PC-3 (cell line): ENCODE data around the gene DNAJC1. TPM values are rescaled to one million over a fixed set of nuclear protein-coding genes. Genes with fewer than 3 reads are reported as not detected.

Source experiments
- ATAC-seq: fragments of 200-7000 bp; cut with Tn5 transposase; 2 replicates; pipeline ENCODE4 v1.9.1; 2020; ENCODE audit warnings: mild to moderate bottlenecking, moderate library complexity
- BruUV-seq: library from RNA; stranded (reverse); fragments of 400-500 nt; replicated peaks from 2 replicates; lab custom pipeline; 2021; lab: Mats Ljungman, UMichigan
- CTCF ChIA-PET: fragments of 300-600 bp; sonication (Branson Sonifier 250); formaldehyde crosslinking; loops from one replicate; lab custom pipeline; 2022; ENCODE audit warnings: antibody characterized with exemption; lab: Charles Lee
- POLR2A ChIA-PET: fragments of 300-600 bp; sonication (Branson Sonifier 250); formaldehyde crosslinking; loops from one replicate; lab custom pipeline; 2022; ENCODE audit warnings: antibody characterized with exemption; ENCODE audit not compliant: unreplicated experiment; lab: Charles Lee
- DNase-seq: peaks from one replicate; pipeline ENCODE4 v3.0.0-alpha.2; 2015
- H2AFZ ChIP-seq: fragments of 300-600 bp; sonication (generic); 2 replicates; pipeline ENCODE4 v1.6.0; 2016; ENCODE audit warnings: antibody characterized with exemption, low read length
- H3F3A ChIP-seq: fragments of 300-600 bp; sonication (generic); one replicate; pipeline ENCODE4 v1.6.0; 2017; ENCODE audit warnings: antibody characterized with exemption, low read length, control low read depth, mild to moderate bottlenecking; ENCODE audit not compliant: unreplicated experiment
- H3K27ac ChIP-seq: fragments of 300-600 bp; sonication (generic); 2 replicates; pipeline ENCODE4 v1.5.1; 2016; ENCODE audit warnings: mild to moderate bottlenecking, low read length
- H3K27me3 ChIP-seq: fragments of 300-600 bp; sonication (generic); 2 replicates; pipeline ENCODE4 v1.6.1; 2016; ENCODE audit warnings: low read length, mixed read lengths
- H3K36me3 ChIP-seq: fragments of 300-600 bp; sonication (generic); 2 replicates; pipeline ENCODE4 v1.6.1; 2016; ENCODE audit warnings: low read depth, mixed run types, low read length, mixed read lengths
- H3K4me1 ChIP-seq: fragments of 300-600 bp; sonication (generic); 2 replicates; pipeline ENCODE4 v1.5.1; 2016; ENCODE audit warnings: low read length; ENCODE audit not compliant: insufficient read depth
- H3K4me2 ChIP-seq: fragments of 300-600 bp; sonication (generic); 2 replicates; pipeline ENCODE4 v1.6.0; 2016; ENCODE audit warnings: low read length
- H3K4me3 ChIP-seq: fragments of 300-600 bp; sonication (generic); 2 replicates; pipeline ENCODE4 v1.5.1; 2016; ENCODE audit warnings: mild to moderate bottlenecking, low read length, mixed read lengths
- H3K79me2 ChIP-seq: fragments of 300-600 bp; sonication (generic); 2 replicates; pipeline ENCODE4 v1.6.1; 2017; ENCODE audit warnings: low read length, mixed read lengths
- H3K9ac ChIP-seq: fragments of 300-600 bp; sonication (generic); 2 replicates; pipeline ENCODE4 v1.6.0; 2016; ENCODE audit warnings: mild to moderate bottlenecking, low read length
- H3K9me2 ChIP-seq: fragments of 300-600 bp; sonication (generic); replicated peaks from 2 replicates; pipeline ENCODE4 v1.6.1; 2016; ENCODE audit warnings: mixed run types, low read length, mixed read lengths
- H3K9me3 ChIP-seq: fragments of 300-600 bp; sonication (generic); 2 replicates; pipeline ENCODE4 v1.6.1; 2016; ENCODE audit warnings: low read length, mixed read lengths
- H4K20me1 ChIP-seq: fragments of 300-600 bp; sonication (generic); 2 replicates; pipeline ENCODE4 v1.6.1; 2016; ENCODE audit warnings: low read length, mixed read lengths
- CTCF ChIP-seq: fragments of 300-600 bp; sonication (generic); conservative IDR thresholded peaks from 2 replicates; pipeline ENCODE4 v1.5.1; 2017; ENCODE audit warnings: antibody characterized with exemption, low read depth, mild to moderate bottlenecking, low read length
- EZH2 ChIP-seq: fragments of 300-600 bp; sonication (generic); IDR thresholded peaks from one replicate; pipeline ENCODE4 v1.6.1; 2017; ENCODE audit warnings: antibody characterized with exemption, mild to moderate bottlenecking, low read length; ENCODE audit not compliant: unreplicated experiment
- EZH2phosphoT487 ChIP-seq: fragments of 300-600 bp; sonication (generic); IDR thresholded peaks from 2 replicates; pipeline ENCODE4 v1.6.1; 2018; ENCODE audit warnings: mild to moderate bottlenecking, antibody characterized with exemption, low read length, borderline replicate concordance
- intact Hi-C: fragments of 100-400 bp; cut with micrococcal nuclease; formaldehyde crosslinking; loops from 2 replicates; pipeline ENCODE4 v1.9.0; 2023
- total RNA-seq: library from RNA; depleted of rRNA; stranded (reverse); fragments of >200 nt; gene quantifications from 2 replicates; pipeline ENCODE4 v1.2.3, GENCODE V29; 2014

The DNAJC1 gene
- total RNA-seq, 1 experiment from 2014 or later: 53.4 TPM

- ChIA-PET CTCF (no interaction called here), POLR2A (no interaction called here)
- DNase-seq: no peak
- Histone ChIP-seq H3K4me1 (peaks cover 57% of the 10 kb centered on the region), H3K4me3 (no peak overlapping the region), H3F3A (peaks cover 7% of the 10 kb centered on the region), H3K27me3 (no peaks in the 10 kb centered on the region), H3K4me2 (no peak overlapping the region), H3K9me2 (no peaks in the 10 kb centered on the region), H3K27ac (no peak overlapping the region), H3K36me3 (peaks cover 11% of the 10 kb centered on the region; the same call in 1 of the 2 replicates), H3K9me3 (no peaks in the 10 kb centered on the region), H3K79me2 (no peaks in the 10 kb centered on the region), H4K20me1 (no peaks in the 10 kb centered on the region), H2AFZ (no peak overlapping the region), H3K9ac (no peak overlapping the region)
- intact Hi-C loops: loop anchor here (10.0 kb wide), 1 partner anchor 209 kb away; no protein-coding TSS in a partner anchor
- TF ChIP-seq CTCF (no peak), EZH2phosphoT487 (no peak), EZH2 (no peak)
- ATAC-seq: no peak
- BruUV-seq: no TSS peak
These were observed 257.4 kb downstream of the DNAJC1 start for GRCh38 chr10:21746118-21746517.

- peaks cover 38% of the 10 kb centered on the region for H3K4me1 ChIP-seq
These were observed 259.3 kb downstream of the DNAJC1 start for GRCh38 chr10:21744223-21744622.

More at GRCh38 chr10:21744223-21744622, 259.3 kb downstream of the DNAJC1 start:
- H3K4me3 ChIP-seq: no peak overlapping the region
- no peak overlapping the region for H2AFZ ChIP-seq
- BruUV-seq: no TSS peak
- no peaks in the 10 kb centered on the region for H3K27me3 ChIP-seq
- H4K20me1 ChIP-seq: no peaks in the 10 kb centered on the region
- no peak for ATAC-seq
- H3K9ac ChIP-seq: no peak overlapping the region
- H3K36me3 ChIP-seq: peaks cover 16% of the 10 kb centered on the region; the same call in 1 of the 2 replicates
- intact Hi-C loops: loop anchor here (10.0 kb wide), 1 partner anchor 211 kb away; no protein-coding TSS in a partner anchor
- H3K9me3 ChIP-seq: no peaks in the 10 kb centered on the region
- TF ChIP-seq CTCF (no peak), EZH2 (no peak), EZH2phosphoT487 (no peak)
- H3K4me2 ChIP-seq: peak overlapping the region; percentile 21; the same call in 1 of the 2 replicates
- H3F3A ChIP-seq: peaks cover 2% of the 10 kb centered on the region
- peak overlapping the region; percentile 59 for H3K27ac ChIP-seq
- POLR2A ChIA-PET: no interaction called here
- DNase-seq: peak; percentile 54
- no peaks in the 10 kb centered on the region for H3K9me2 ChIP-seq
- H3K79me2 ChIP-seq: no peaks in the 10 kb centered on the region
- CTCF ChIA-PET: no interaction called here
